Nephron progenitor cell (in vitro differentiated cells): ENCODE data around the gene TGFBRAP1.

Experiments
- DNase-seq: peaks from one replicate; pipeline ENCODE4 v3.0.0; 2021
- H3K27ac Mint-ChIP-seq: 2 replicates; pipeline ENCODE4 v1.8.0; 2021; ENCODE audit warnings: mild to moderate bottlenecking, moderate library complexity, mixed read lengths
- H3K27me3 Mint-ChIP-seq: 2 replicates; pipeline ENCODE4 v1.8.0; 2021; ENCODE audit warnings: mild to moderate bottlenecking, low read depth, mixed read lengths; ENCODE audit not compliant: poor library complexity
- H3K36me3 Mint-ChIP-seq: 2 replicates; pipeline ENCODE4 v1.8.0; 2021; ENCODE audit warnings: low read depth, mixed read lengths
- H3K4me1 Mint-ChIP-seq: 2 replicates; pipeline ENCODE4 v1.8.0; 2021; ENCODE audit warnings: mixed read lengths
- H3K4me3 Mint-ChIP-seq: 2 replicates; pipeline ENCODE4 v1.8.0; 2021; ENCODE audit warnings: mild to moderate bottlenecking, moderate library complexity, mixed read lengths
- H3K9me3 Mint-ChIP-seq: 2 replicates; pipeline ENCODE4 v1.8.0; 2021; ENCODE audit warnings: mild to moderate bottlenecking, moderate library complexity, mixed read lengths
- CTCF ChIP-seq: fragments of 200-600 bp; sonication (generic); IDR thresholded peaks from 2 replicates; pipeline ENCODE4 v1.5.0; 2021; ENCODE audit warnings: antibody characterized with exemption

TGFBRAP1 gene

GRCh38 chr2:105288133-105288532, 41.4 kb downstream of the TGFBRAP1 start:
- DNase-seq, result no peak
- Mint-ChIP-seq H3K4me3 (no peak overlapping the region), H3K9me3 (no peaks in the 10 kb centered on the region), H3K4me1 (peaks cover 11% of the 10 kb centered on the region), H3K27me3 (no peaks in the 10 kb centered on the region), H3K27ac (no peak overlapping the region), H3K36me3 (peaks cover 32% of the 10 kb centered on the region)
- no peak for TF ChIP-seq CTCF

- H3K27ac Mint-ChIP-seq, result no peak overlapping the region
- peaks cover 32% of the 10 kb centered on the region for H3K36me3 Mint-ChIP-seq
- TF ChIP-seq CTCF, result no peak
- no peaks in the 10 kb centered on the region for H3K9me3 Mint-ChIP-seq
- DNase-seq, result peak; percentile 35
- peaks cover 7% of the 10 kb centered on the region for H3K4me1 Mint-ChIP-seq
- no peak overlapping the region for H3K4me3 Mint-ChIP-seq
- no peaks in the 10 kb centered on the region for H3K27me3 Mint-ChIP-seq
These were observed 41.8 kb downstream of the TGFBRAP1 start for GRCh38 chr2:105287692-105288091.

GRCh38 chr2:105283532-105283931, 46.0 kb downstream of the TGFBRAP1 start:
- Mint-ChIP-seq H3K27me3 (no peaks in the 10 kb centered on the region), H3K36me3 (peaks cover 24% of the 10 kb centered on the region), H3K9me3 (no peaks in the 10 kb centered on the region), H3K27ac (no peak overlapping the region), H3K4me3 (no peak overlapping the region), H3K4me1 (no peaks in the 10 kb centered on the region)
- TF ChIP-seq CTCF, result no peak
- no peak for DNase-seq

- Mint-ChIP-seq H3K27ac (no peak overlapping the region), H3K27me3 (no peaks in the 10 kb centered on the region), H3K36me3 (peaks cover 35% of the 10 kb centered on the region), H3K4me1 (no peaks in the 10 kb centered on the region), H3K9me3 (no peaks in the 10 kb centered on the region), H3K4me3 (no peak overlapping the region)
- TF ChIP-seq CTCF, result no peak
- DNase-seq, result no peak
These were observed 49.3 kb downstream of the TGFBRAP1 start for GRCh38 chr2:105280281-105280680.

- DNase-seq, result no peak
- no peaks in the 10 kb centered on the region for H3K27me3 Mint-ChIP-seq
- no peaks in the 10 kb centered on the region for H3K9me3 Mint-ChIP-seq
- H3K36me3 Mint-ChIP-seq, result peaks cover 37% of the 10 kb centered on the region
- no peaks in the 10 kb centered on the region for H3K4me1 Mint-ChIP-seq
- no peak overlapping the region for H3K4me3 Mint-ChIP-seq
- no peak for TF ChIP-seq CTCF
- H3K27ac Mint-ChIP-seq, result no peak overlapping the region
These were observed 50.4 kb downstream of the TGFBRAP1 start for GRCh38 chr2:105279126-105279525.

- H3K27me3 Mint-ChIP-seq, result no peaks in the 10 kb centered on the region
- no peak for TF ChIP-seq CTCF
- no peak for DNase-seq
- no peaks in the 10 kb centered on the region for H3K4me1 Mint-ChIP-seq
- no peaks in the 10 kb centered on the region for H3K9me3 Mint-ChIP-seq
- no peak overlapping the region for H3K27ac Mint-ChIP-seq
- H3K4me3 Mint-ChIP-seq, result no peak overlapping the region
- peaks cover 38% of the 10 kb centered on the region for H3K36me3 Mint-ChIP-seq
These were observed 50.9 kb downstream of the TGFBRAP1 start for GRCh38 chr2:105278654-105279053.
